Loucy (cell line): ENCODE results near the gene VASN.

Source experiments
- EZH2phosphoT487 ChIP-seq: fragments of 200-600 bp; IDR thresholded peaks from 2 replicates; pipeline ENCODE4 v1.6.1; 2018; ENCODE audit warnings: antibody characterized with exemption, mild to moderate bottlenecking, moderate library complexity, borderline replicate concordance
- TF ChIP-seq, protein P1 (sequence below): fragments of 200-600 bp; sonication (generic); conservative IDR thresholded peaks from 2 replicates; pipeline ENCODE4 v1.5.1; 2014; ENCODE audit warnings: mild to moderate bottlenecking, antibody characterized with exemption, low read length

GRCh38 chr16:4425378-4426020 is 53.9 kb downstream of the VASN start, which contains the start of gene DNAJA3:
- TF ChIP-seq, protein P1, sequence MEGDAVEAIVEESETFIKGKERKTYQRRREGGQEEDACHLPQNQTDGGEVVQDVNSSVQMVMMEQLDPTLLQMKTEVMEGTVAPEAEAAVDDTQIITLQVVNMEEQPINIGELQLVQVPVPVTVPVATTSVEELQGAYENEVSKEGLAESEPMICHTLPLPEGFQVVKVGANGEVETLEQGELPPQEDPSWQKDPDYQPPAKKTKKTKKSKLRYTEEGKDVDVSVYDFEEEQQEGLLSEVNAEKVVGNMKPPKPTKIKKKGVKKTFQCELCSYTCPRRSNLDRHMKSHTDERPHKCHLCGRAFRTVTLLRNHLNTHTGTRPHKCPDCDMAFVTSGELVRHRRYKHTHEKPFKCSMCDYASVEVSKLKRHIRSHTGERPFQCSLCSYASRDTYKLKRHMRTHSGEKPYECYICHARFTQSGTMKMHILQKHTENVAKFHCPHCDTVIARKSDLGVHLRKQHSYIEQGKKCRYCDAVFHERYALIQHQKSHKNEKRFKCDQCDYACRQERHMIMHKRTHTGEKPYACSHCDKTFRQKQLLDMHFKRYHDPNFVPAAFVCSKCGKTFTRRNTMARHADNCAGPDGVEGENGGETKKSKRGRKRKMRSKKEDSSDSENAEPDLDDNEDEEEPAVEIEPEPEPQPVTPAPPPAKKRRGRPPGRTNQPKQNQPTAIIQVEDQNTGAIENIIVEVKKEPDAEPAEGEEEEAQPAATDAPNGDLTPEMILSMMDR: no peak
- TF ChIP-seq EZH2phosphoT487: no peak
